Osteoblast (primary cell): ENCODE data around the gene EDEM1. TPM values are rescaled to one million over a fixed set of nuclear protein-coding genes. Genes with fewer than 3 reads are reported as not detected.

Source experiments
- DNase-seq: peaks from one replicate; pipeline ENCODE4 v3.0.0; 2011; ENCODE audit warnings: low spot score, mixed read lengths; ENCODE audit not compliant: insufficient read length; ENCODE audit errors: missing footprints
- H2AFZ ChIP-seq: 2 replicates; pipeline ENCODE4 v1.6.0; 2011; ENCODE audit warnings: mild to moderate bottlenecking, low read length
- H3K27ac ChIP-seq: 2 replicates; pipeline ENCODE4 v1.5.1; 2011; ENCODE audit warnings: mild to moderate bottlenecking, low read depth, low read length, moderate library complexity
- H3K27me3 ChIP-seq: 2 replicates; pipeline ENCODE4 v1.6.0; 2012; ENCODE audit warnings: mild to moderate bottlenecking, control low read depth, inconsistent platforms, low read length, moderate library complexity; ENCODE audit not compliant: insufficient read depth
- H3K36me3 ChIP-seq: 2 replicates; pipeline ENCODE4 v1.5.1; 2011; ENCODE audit warnings: mild to moderate bottlenecking, low read length, control low read depth, moderate library complexity; ENCODE audit not compliant: insufficient read depth
- H3K4me1 ChIP-seq: 2 replicates; pipeline ENCODE4 v1.5.1; 2011; ENCODE audit warnings: mild to moderate bottlenecking, low read length, control low read depth, moderate library complexity; ENCODE audit not compliant: insufficient read depth
- H3K4me2 ChIP-seq: 2 replicates; pipeline ENCODE4 v1.6.0; 2011; ENCODE audit warnings: mild to moderate bottlenecking, low read length; ENCODE audit not compliant: insufficient read depth
- H3K4me3 ChIP-seq: fragments of 200-600 bp; sonication (generic); 3 replicates; pipeline ENCODE4 v1.5.1; 2012; ENCODE audit warnings: mild to moderate bottlenecking, low read length, inconsistent platforms; ENCODE audit not compliant: insufficient read depth
- H3K79me2 ChIP-seq: 2 replicates; pipeline ENCODE4 v1.6.0; 2012; ENCODE audit warnings: mild to moderate bottlenecking, low read length, control low read depth, inconsistent platforms; ENCODE audit not compliant: insufficient read depth
- H3K9me3 ChIP-seq: 2 replicates; pipeline ENCODE4 v1.5.1; 2011; ENCODE audit warnings: low read depth, low read length, control low read depth
- H4K20me1 ChIP-seq: 2 replicates; pipeline ENCODE4 v1.6.0; 2012; ENCODE audit warnings: mild to moderate bottlenecking, low read length, control low read depth; ENCODE audit not compliant: insufficient read depth
- total RNA-seq: library from RNA; depleted of rRNA; stranded (reverse); fragments of >200 nt; gene quantifications from 2 replicates; pipeline ENCODE4 v1.2.3, GENCODE V29; 2012
- TF ChIP-seq, protein P1 (sequence below): IDR thresholded peaks from 2 replicates; pipeline ENCODE4 v1.5.1; 2011; ENCODE audit warnings: mild to moderate bottlenecking, low read depth, low read length, moderate library complexity; ENCODE audit errors: extremely low read depth

The EDEM1 gene
- 38.7 and 46.3 TPM in 2 replicates for total RNA-seq

DNA sequence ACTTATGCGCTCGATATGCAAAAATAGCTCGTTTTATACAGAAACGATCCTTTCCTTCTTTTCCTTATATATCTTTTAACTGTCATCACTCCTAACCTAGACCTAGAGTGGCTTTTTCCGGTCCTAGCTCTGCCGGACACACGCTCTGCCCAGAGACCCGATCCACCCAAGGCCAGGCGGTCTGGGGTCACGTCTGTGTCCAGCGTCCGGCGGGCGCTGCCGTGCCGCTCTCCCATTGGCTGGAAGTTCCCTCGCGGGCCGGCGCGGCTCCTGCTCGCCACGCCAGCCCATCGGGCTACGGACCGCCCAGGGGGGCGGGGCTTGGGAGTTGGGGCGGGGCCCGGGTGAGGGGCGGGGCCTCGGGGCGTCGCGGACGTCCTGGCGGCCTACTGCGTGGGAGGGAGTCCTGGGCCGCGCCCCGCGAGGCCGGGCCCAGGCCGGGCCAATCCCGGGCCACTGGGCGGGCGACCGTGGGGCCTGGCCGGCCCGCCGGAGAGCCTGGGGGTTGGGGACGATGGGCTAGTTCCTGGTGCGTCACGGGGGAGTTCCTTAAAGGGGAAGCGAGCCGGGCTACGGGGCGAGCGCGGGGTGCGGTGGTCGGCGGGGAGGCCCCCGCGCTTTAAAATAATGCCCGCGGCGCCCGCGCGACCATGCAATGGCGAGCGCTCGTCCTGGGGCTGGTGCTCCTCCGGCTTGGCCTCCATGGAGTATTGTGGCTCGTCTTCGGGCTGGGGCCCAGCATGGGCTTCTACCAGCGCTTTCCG is at the start of gene EDEM1:
Gene EDEM1, plus strand, starts transcription at position 552 of the 764 bp plus-strand sequence. Its CDS starts 99 bp downstream, at position 651.
- peak within 1 kb of the TSS; percentile 88 for H3K27ac ChIP-seq
- peak within 1 kb of the TSS; percentile 71 for H2AFZ ChIP-seq
- H3K9me3 ChIP-seq: no peaks in the 10 kb centered on the region
- peaks cover 18% of the 10 kb centered on the region for H3K4me1 ChIP-seq
- peaks cover 46% of the 10 kb centered on the region for H3K79me2 ChIP-seq
- H3K4me3 ChIP-seq: peak within 1 kb of the TSS; percentile 84
- H3K36me3 ChIP-seq: peaks cover under 1% of the 10 kb centered on the region
- H3K4me2 ChIP-seq: peak within 1 kb of the TSS; percentile 94
- TF ChIP-seq, protein P1, sequence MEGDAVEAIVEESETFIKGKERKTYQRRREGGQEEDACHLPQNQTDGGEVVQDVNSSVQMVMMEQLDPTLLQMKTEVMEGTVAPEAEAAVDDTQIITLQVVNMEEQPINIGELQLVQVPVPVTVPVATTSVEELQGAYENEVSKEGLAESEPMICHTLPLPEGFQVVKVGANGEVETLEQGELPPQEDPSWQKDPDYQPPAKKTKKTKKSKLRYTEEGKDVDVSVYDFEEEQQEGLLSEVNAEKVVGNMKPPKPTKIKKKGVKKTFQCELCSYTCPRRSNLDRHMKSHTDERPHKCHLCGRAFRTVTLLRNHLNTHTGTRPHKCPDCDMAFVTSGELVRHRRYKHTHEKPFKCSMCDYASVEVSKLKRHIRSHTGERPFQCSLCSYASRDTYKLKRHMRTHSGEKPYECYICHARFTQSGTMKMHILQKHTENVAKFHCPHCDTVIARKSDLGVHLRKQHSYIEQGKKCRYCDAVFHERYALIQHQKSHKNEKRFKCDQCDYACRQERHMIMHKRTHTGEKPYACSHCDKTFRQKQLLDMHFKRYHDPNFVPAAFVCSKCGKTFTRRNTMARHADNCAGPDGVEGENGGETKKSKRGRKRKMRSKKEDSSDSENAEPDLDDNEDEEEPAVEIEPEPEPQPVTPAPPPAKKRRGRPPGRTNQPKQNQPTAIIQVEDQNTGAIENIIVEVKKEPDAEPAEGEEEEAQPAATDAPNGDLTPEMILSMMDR: no peak
- no peaks in the 10 kb centered on the region for H3K27me3 ChIP-seq
- peaks cover 13% of the 10 kb centered on the region for H4K20me1 ChIP-seq
- DNase-seq: peak; percentile 100

DNA sequence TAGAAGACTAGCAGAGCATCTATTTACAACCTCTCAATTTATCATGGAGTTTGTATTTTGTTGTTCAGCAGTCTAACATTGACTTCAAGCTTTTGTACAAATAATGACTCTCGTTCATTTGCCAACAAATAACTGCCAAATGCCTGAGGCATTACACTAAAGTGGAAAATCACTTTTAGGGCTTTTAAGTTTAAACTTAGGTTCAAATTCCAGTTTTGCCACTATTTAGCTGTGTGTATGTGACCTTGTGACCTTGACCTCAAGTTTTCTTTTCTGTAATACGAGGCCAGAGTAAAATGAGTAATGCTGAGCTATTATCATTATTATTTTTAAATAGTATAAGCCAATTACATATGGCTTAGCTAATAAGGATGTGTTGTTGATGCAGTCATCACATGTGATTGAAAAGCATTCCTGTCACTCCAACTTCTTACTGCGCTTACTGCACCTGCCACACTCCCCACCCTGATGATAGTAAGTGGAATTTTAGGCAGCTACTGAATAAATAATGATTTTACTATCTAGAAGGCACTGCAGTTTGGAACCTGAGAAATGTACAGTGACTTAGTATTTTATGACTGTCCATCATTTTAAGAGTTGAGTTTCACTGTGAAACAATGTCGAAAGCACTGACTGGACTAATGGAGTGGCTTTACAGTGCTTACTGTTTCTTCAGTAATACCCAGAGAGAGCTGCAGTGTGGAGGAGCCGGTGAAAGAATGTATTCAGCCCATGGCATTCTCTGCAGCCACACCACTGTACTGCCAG is 49.1 kb upstream of the EDEM1 start:
- Histone ChIP-seq H3K9me3 (no peaks in the 10 kb centered on the region), H3K4me3 (no peak overlapping the region), H3K27me3 (no peaks in the 10 kb centered on the region), H3K79me2 (peaks cover 94% of the 10 kb centered on the region), H3K4me1 (peaks cover 34% of the 10 kb centered on the region), H3K36me3 (peaks cover 4% of the 10 kb centered on the region), H2AFZ (no peak overlapping the region), H4K20me1 (peaks cover 74% of the 10 kb centered on the region), H3K27ac (peak overlapping the region; percentile 24), H3K4me2 (peak overlapping the region; percentile 3)
- DNase-seq: no peak
- TF ChIP-seq, protein P1: no peak

DNA sequence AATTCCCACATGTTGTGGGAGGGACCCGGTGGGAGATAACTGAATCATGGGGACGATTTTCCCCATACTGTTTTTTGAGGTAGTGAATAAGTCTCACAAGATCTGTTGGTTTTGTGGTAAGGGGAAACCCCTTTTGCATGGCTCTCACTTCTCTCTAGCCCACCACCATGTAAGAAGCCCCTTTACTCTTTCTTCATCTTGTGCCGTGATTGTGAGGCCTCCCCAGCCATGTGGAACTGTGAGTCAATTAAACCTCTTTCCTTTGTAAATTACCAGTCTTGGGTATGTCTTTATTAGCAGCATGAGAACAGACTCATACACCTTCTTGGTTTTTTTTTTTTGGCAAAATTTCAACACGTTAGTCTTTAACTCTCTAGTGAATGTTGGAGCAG is 47.3 kb upstream of the EDEM1 start:
- H3K4me3 ChIP-seq: no peak overlapping the region
- H3K79me2 ChIP-seq: peaks cover 95% of the 10 kb centered on the region
- H4K20me1 ChIP-seq: peaks cover 69% of the 10 kb centered on the region
- no peak for DNase-seq
- H3K4me1 ChIP-seq: peaks cover 34% of the 10 kb centered on the region
- TF ChIP-seq, protein P1: no peak
- H3K27ac ChIP-seq: peak overlapping the region; percentile 37
- H2AFZ ChIP-seq: no peak overlapping the region
- peaks cover 4% of the 10 kb centered on the region for H3K36me3 ChIP-seq
- no peaks in the 10 kb centered on the region for H3K9me3 ChIP-seq
- no peak overlapping the region for H3K4me2 ChIP-seq
- H3K27me3 ChIP-seq: no peaks in the 10 kb centered on the region

DNA sequence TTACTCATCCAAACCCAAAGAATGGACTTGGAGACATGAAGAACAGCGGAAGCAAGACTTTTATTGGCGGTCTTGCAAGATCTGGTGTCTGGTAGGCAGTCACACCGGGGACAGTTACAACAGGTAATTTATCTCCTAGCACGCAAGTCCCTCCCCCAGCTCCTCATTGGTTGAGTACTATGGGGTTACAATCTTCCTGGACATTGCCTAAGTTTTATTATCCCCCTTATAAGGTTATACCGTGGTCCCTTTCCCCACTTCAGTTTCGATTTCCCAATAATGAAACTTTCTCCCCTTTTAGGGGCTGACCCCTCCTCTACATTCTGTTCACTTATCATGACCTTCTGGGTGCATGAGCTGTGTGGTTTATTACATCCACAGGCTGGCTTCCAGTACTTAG is 46.7 kb upstream of the EDEM1 start:
- no peak for DNase-seq
- Histone ChIP-seq H3K27ac (no peak overlapping the region), H3K36me3 (peaks cover 4% of the 10 kb centered on the region), H3K4me1 (peaks cover 34% of the 10 kb centered on the region), H3K79me2 (peaks cover 98% of the 10 kb centered on the region), H3K9me3 (no peaks in the 10 kb centered on the region), H4K20me1 (peaks cover 69% of the 10 kb centered on the region), H3K4me3 (no peak overlapping the region), H2AFZ (no peak overlapping the region), H3K4me2 (no peak overlapping the region), H3K27me3 (no peaks in the 10 kb centered on the region)
- TF ChIP-seq, protein P1: no peak
